ENCODE results near the gene SLC16A13. TPM values are rescaled to one million over a fixed set of nuclear protein-coding genes. Genes with fewer than 3 reads are reported as not detected.
A peak's percentile ranks its signal among the peaks of the same experiment; 100 is the strongest.

SLC16A13 gene
- total RNA-seq, 2 donors from 2014 or later: 1.6 TPM; not detected in 1

DNA sequence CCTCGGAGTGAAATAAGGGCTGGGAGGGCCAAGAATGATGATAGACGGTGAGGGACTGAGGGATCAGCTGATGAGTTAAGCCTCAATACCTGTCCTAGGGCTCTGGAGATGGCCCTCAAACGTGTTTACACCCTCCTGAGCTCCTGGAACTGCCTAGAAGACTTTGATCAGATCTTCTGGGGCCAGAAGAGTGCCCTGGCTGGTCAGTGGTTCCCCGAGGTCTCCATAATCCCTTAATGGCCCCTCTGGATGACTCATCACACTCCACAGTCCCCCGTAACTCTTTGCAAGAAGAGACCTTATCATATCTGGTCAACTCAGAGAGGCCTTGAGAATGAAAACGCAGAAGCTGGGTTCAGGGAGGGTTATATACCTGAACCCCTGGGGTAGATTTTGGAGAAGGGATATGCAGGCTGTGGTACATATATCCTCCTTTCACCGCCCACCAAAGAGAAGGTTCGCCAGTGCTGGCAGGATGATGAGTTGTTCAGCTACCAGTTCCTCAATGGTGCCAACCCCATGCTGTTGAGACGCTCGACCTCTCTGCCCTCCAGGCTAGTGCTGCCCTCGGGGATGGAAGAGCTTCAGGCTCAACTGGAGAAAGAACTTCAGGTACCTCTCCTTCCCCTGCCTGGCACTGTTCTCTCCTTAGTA is 36.8 kb upstream of the SLC16A13 start:
- peaks cover 6 to 17% of the 10 kb centered on the region in 2 donors for H3K36me3 ChIP-seq (replicated peaks in 1 of 2; ENCODE audit: insufficient read depth in 1 of 2, low read depth in 2 of 2)
- ATAC-seq (no peak), DNase-seq (no peak)
- TF ChIP-seq POLR2A (IDR thresholded peaks at IDR 0.05): no peak
- TF ChIP-seq, protein P1, sequence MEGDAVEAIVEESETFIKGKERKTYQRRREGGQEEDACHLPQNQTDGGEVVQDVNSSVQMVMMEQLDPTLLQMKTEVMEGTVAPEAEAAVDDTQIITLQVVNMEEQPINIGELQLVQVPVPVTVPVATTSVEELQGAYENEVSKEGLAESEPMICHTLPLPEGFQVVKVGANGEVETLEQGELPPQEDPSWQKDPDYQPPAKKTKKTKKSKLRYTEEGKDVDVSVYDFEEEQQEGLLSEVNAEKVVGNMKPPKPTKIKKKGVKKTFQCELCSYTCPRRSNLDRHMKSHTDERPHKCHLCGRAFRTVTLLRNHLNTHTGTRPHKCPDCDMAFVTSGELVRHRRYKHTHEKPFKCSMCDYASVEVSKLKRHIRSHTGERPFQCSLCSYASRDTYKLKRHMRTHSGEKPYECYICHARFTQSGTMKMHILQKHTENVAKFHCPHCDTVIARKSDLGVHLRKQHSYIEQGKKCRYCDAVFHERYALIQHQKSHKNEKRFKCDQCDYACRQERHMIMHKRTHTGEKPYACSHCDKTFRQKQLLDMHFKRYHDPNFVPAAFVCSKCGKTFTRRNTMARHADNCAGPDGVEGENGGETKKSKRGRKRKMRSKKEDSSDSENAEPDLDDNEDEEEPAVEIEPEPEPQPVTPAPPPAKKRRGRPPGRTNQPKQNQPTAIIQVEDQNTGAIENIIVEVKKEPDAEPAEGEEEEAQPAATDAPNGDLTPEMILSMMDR (IDR thresholded peaks at IDR 0.05): no peak
- H3K27ac ChIP-seq: no peak overlapping the region
- H3K9me3 ChIP-seq: no peaks in the 10 kb centered on the region
- H3K4me1 ChIP-seq: peaks cover 11% of the 10 kb centered on the region
- intact Hi-C loops (cut with DNase I): loop anchor here (10.0 kb wide), 1 partner anchor 324 kb away; no protein-coding TSS in a partner anchor
- H3K27me3 ChIP-seq: no peaks in the 10 kb centered on the region
- no peak overlapping the region for H3K4me3 ChIP-seq
- 83 to 88% methylated on average over 10 to 11 of the region's 11 CpGs for WGBS, 2 donors

DNA sequence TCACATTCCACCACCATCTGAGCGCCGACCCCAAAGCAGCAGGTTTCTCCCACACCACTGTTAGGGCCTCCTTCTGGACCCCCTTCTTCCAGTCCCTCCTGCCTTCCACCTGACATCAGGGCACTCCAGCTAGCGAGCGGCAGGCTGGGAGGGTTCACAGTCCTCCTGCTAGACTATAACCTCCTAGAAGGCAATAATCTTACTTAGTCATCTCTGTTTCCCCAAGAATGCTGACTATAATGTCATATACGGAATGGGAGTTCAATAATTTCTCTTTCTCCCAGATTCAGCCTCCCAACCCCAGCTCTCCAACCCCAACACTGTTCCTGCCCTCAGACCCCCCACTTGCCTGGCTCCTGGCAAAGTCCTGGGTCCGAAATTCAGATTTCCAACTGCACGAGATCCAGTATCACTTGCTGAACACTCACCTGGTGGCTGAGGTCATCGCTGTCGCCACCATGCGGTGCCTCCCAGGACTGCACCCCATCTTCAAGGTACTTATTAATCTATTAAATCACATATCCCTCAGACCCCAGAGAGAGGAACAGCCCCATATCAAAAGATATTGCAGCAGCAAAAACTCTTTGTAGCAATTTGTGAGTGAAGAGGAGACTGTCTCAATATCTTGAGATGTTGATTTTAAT is 34.4 kb upstream of the SLC16A13 start:
- intact Hi-C loops (cut with DNase I): loop anchor here (10.0 kb wide), 1 partner anchor 87 kb away; no protein-coding TSS in a partner anchor
- no peak for ATAC-seq
- WGBS, 2 donors: 66 to 76% methylated on average over 10 of the region's 10 CpGs
- H3K4me1 ChIP-seq: peaks cover under 1% of the 10 kb centered on the region
- no peak overlapping the region for H3K4me3 ChIP-seq
- no peak overlapping the region for H3K27ac ChIP-seq
- no peaks in the 10 kb centered on the region for H3K9me3 ChIP-seq
- TF ChIP-seq POLR2A (IDR thresholded peaks at IDR 0.05): no peak
- TF ChIP-seq, protein P1 (IDR thresholded peaks at IDR 0.05): peak in 5 of 7 experiments; percentile 15 to 35 (median 31)
- peaks cover 6 to 17% of the 10 kb centered on the region in 2 donors for H3K36me3 ChIP-seq (replicated peaks in 1 of 2; ENCODE audit: insufficient read depth in 1 of 2, low read depth in 2 of 2)
- DNase-seq: peak in 1 of 4 donors; percentile 41
- H3K27me3 ChIP-seq: no peaks in the 10 kb centered on the region

DNA sequence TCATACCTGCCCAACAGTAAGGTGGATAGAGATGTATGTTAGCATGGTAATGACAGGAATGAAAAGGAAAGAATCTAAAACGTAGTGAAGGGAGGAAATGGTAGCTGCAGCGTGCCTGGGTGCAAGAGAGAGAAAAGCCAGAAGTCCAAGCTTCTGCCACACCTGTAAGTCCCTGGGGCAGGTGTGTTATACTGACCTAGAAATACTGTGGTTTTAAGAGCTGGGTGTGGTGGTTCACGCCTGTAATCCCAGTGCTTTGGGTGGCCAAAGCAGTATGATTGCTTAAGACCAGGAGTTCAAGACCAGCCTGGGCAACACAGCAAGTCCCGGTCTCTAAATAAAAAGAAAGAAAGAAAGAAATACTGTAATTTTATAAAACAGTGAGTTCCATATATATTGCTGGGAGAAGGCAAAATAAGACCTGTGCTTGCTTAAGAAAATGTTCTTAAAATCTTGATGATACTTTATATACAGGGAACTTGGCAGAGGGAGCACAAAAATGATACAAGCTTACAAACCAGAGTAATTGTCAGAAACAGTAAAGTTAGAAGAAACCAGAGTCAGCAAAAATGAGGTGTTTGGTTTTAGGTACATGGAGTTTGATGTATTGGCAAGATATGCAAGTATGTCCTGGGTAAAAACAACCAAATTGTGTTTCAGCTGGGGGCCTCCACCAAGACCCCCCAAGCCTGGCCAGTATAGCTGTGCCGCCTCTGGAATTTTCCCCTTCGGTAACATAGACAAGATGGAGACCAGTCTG is 33.3 kb upstream of the SLC16A13 start:
- intact Hi-C loops (cut with DNase I): loop anchor here (10.0 kb wide), 1 partner anchor 88 kb away; no protein-coding TSS in a partner anchor
- peaks cover 6 to 17% of the 10 kb centered on the region in 2 donors for H3K36me3 ChIP-seq (replicated peaks in 1 of 2; ENCODE audit: insufficient read depth in 1 of 2, low read depth in 2 of 2)
- no peak overlapping the region for H3K27ac ChIP-seq
- no peaks in the 10 kb centered on the region for H3K4me1 ChIP-seq
- TF ChIP-seq POLR2A (IDR thresholded peaks at IDR 0.05): no peak
- TF ChIP-seq, protein P1 (IDR thresholded peaks at IDR 0.05): no peak
- H3K9me3 ChIP-seq: no peaks in the 10 kb centered on the region
- 85 to 88% methylated on average over 6 of the region's 6 CpGs for WGBS, 2 donors
- no peak overlapping the region for H3K4me3 ChIP-seq
- DNase-seq (no peak), ATAC-seq (no peak)
- no peaks in the 10 kb centered on the region for H3K27me3 ChIP-seq

DNA sequence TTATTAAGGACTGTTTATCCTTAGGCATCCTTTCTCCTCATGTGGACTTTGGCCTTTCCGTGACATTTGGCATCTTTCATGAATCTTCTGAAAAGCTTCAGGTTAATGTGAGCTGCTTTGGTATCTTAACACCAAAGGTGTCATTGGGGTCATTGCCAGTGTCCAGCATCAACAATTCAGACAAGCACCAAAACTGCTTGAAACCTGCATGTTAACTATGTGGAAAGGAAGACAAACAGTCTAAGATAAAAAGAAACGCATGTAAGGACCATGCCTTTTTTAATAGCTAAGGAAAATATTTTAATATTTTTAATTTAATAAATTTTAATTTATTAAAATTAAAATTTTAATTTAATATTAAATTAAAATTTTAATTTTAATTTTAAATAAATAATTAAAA is 32.1 kb upstream of the SLC16A13 start:
- intact Hi-C loops (cut with DNase I): loop anchor here (10.0 kb wide), 1 partner anchor 89 kb away; no protein-coding TSS in a partner anchor
- TF ChIP-seq, protein P1 (IDR thresholded peaks at IDR 0.05): no peak
- TF ChIP-seq POLR2A (IDR thresholded peaks at IDR 0.05): no peak
- Histone ChIP-seq H3K27ac (no peak overlapping the region), H3K36me3 (replicated peaks in 1 of 2; ENCODE audit: insufficient read depth in 1 of 2, low read depth in 2 of 2) (peaks cover 6 to 15% of the 10 kb centered on the region in 2 donors), H3K4me3 (no peak overlapping the region), H3K9me3 (no peaks in the 10 kb centered on the region), H3K4me1 (no peaks in the 10 kb centered on the region), H3K27me3 (no peaks in the 10 kb centered on the region)
- ATAC-seq (no peak), DNase-seq (no peak)
- WGBS, 2 donors: 86 to 93% methylated on average over 2 of the region's 2 CpGs

All from body of pancreas (tissue), 4 donors.